RPMI7951 (cell line): Measurements from ENCODE around the gene FAM163B. TPM values are rescaled to one million over a fixed set of nuclear protein-coding genes. Genes with fewer than 3 reads are reported as not detected.

Experiments
- DNase-seq: peaks from one replicate; pipeline ENCODE4 v3.0.0-alpha.2; 2012; ENCODE audit warnings: low read depth
- total RNA-seq: library from RNA; depleted of rRNA; stranded (reverse); fragments of >200 nt; shearing (Covaris generic); gene quantifications from 2 replicates; pipeline ENCODE4 v1.2.3, GENCODE V29; 2014

Gene FAM163B
- total RNA-seq, 1 experiment from 2014 or later = 1.1 TPM

- no peak for DNase-seq
Measured at GRCh38 chr9:133616643-133617405, 7.6 kb upstream of the FAM163B start.

- no peak for DNase-seq
Measured at GRCh38 chr9:133615606-133616188, 6.5 kb upstream of the FAM163B start.

GRCh38 chr9:133615186-133615585 is 6.0 kb upstream of the FAM163B start:
- DNase-seq = no peak

- no peak for DNase-seq
Measured at GRCh38 chr9:133614678-133615077, 5.5 kb upstream of the FAM163B start.

- DNase-seq = no peak
Measured at GRCh38 chr9:133614056-133614455, 4.9 kb upstream of the FAM163B start.

- no peak for DNase-seq
Measured at GRCh38 chr9:133613432-133613831, 4.2 kb upstream of the FAM163B start.

- DNase-seq = no peak
Measured at GRCh38 chr9:133612816-133613215, 3.6 kb upstream of the FAM163B start.

- DNase-seq = no peak
Measured at GRCh38 chr9:133612051-133612450, 2.9 kb upstream of the FAM163B start.

- no peak for DNase-seq
Measured at GRCh38 chr9:133610845-133611244, 1.7 kb upstream of the FAM163B start.

- DNase-seq = no peak
Measured at GRCh38 chr9:133608889-133609288, 300 bp downstream of the FAM163B start.

GRCh38 chr9:133608382-133608781 is 807 bp downstream of the FAM163B start:
- no peak for DNase-seq

- DNase-seq = no peak
Measured at GRCh38 chr9:133607976-133608375, 1.2 kb downstream of the FAM163B start.

GRCh38 chr9:133607381-133607780 is 1.8 kb downstream of the FAM163B start:
- no peak for DNase-seq

GRCh38 chr9:133606708-133607025 is 2.5 kb downstream of the FAM163B start:
- DNase-seq = no peak

- no peak for DNase-seq
Measured at GRCh38 chr9:133605856-133606707, 3.1 kb downstream of the FAM163B start.

- no peak for DNase-seq
Measured at GRCh38 chr9:133605446-133605845, 3.7 kb downstream of the FAM163B start.

- DNase-seq = no peak
Measured at GRCh38 chr9:133604856-133605255, 4.3 kb downstream of the FAM163B start.

- peak; percentile 10 for DNase-seq
Measured at GRCh38 chr9:133604214-133604613, 5.0 kb downstream of the FAM163B start.

- no peak for DNase-seq
Measured at GRCh38 chr9:133603135-133603927, 5.9 kb downstream of the FAM163B start.

- DNase-seq = no peak
Measured at GRCh38 chr9:133602277-133602676, 6.9 kb downstream of the FAM163B start.

- DNase-seq = no peak
Measured at GRCh38 chr9:133601746-133602145, 7.4 kb downstream of the FAM163B start.

GRCh38 chr9:133600739-133601138 is 8.4 kb downstream of the FAM163B start:
- DNase-seq = no peak
